ENCODE data around the gene ITGB2.

Gene ITGB2

GRCh38 chr21:44846485-44847260 is 74.0 kb downstream of the ITGB2 start:
- peak overlapping the region; percentile 52 for H3K4me3 ChIP-seq (ENCODE audit: low read length)
- TF ChIP-seq CTCF (conservative IDR thresholded peaks at IDR 0.05; ENCODE audit: low read length) = no peak
- peak; percentile 61 for DNase-seq (ENCODE audit: low read depth)

- H3K4me3 ChIP-seq (ENCODE audit: low read length) = peak overlapping the region; percentile 52
- DNase-seq (ENCODE audit: low read depth) = no peak
- no peak for TF ChIP-seq CTCF (conservative IDR thresholded peaks at IDR 0.05; ENCODE audit: low read length)
Measured at GRCh38 chr21:44846224-44846484, 74.5 kb downstream of the ITGB2 start.

- peak overlapping the region; percentile 52 for H3K4me3 ChIP-seq (ENCODE audit: low read length)
- TF ChIP-seq CTCF (conservative IDR thresholded peaks at IDR 0.05; ENCODE audit: low read length) = peak; percentile 39
- DNase-seq (ENCODE audit: low read depth) = peak; percentile 45
Measured at GRCh38 chr21:44845418-44846223, 75.1 kb downstream of the ITGB2 start.

GRCh38 chr21:44844256-44844655 is 76.4 kb downstream of the ITGB2 start:
- DNase-seq (ENCODE audit: low read depth) = no peak
- TF ChIP-seq CTCF (conservative IDR thresholded peaks at IDR 0.05; ENCODE audit: low read length) = no peak
- H3K4me3 ChIP-seq (ENCODE audit: low read length) = no peak overlapping the region

GRCh38 chr21:44842721-44843445 is 77.8 kb downstream of the ITGB2 start:
- no peak for DNase-seq (ENCODE audit: low read depth)
- no peak overlapping the region for H3K4me3 ChIP-seq (ENCODE audit: low read length)
- TF ChIP-seq CTCF (conservative IDR thresholded peaks at IDR 0.05; ENCODE audit: low read length) = no peak

- no peak for TF ChIP-seq CTCF (conservative IDR thresholded peaks at IDR 0.05; ENCODE audit: low read length)
- no peak overlapping the region for H3K4me3 ChIP-seq (ENCODE audit: low read length)
- no peak for DNase-seq (ENCODE audit: low read depth)
Measured at GRCh38 chr21:44842087-44842486, 78.6 kb downstream of the ITGB2 start.

Measured in AG10803 (cell line).